GM06990 (cell line): Measurements from ENCODE around the gene TENM4.

Source experiments
- DNase-seq: peaks from one replicate; pipeline ENCODE4 v3.0.0-alpha.2; 2011; ENCODE audit not compliant: insufficient read length; ENCODE audit errors: extremely low read depth
- H3K27me3 ChIP-seq: replicated peaks from 2 replicates; pipeline ENCODE4 v1.6.0; 2011; ENCODE audit warnings: low read length; ENCODE audit not compliant: control insufficient read depth, insufficient read depth
- H3K36me3 ChIP-seq: 2 replicates; pipeline ENCODE4 v1.5.1; 2011; ENCODE audit warnings: low read length; ENCODE audit not compliant: control insufficient read depth, insufficient read depth
- H3K4me3 ChIP-seq: replicated peaks from 2 replicates; pipeline ENCODE4 v1.5.1; 2011; ENCODE audit warnings: low read depth, mild to moderate bottlenecking, control low read depth, low read length
- TF ChIP-seq, protein P1 (sequence below): IDR thresholded peaks from 2 replicates; pipeline ENCODE4 v1.5.1; 2011; ENCODE audit warnings: low read length, control low read depth, mild to moderate bottlenecking, inconsistent platforms; ENCODE audit not compliant: insufficient read depth, poor library complexity, severe bottlenecking

The TENM4 gene

GRCh38 chr11:79071190-79071589 lies 369.6 kb downstream of the TENM4 start:
- DNase-seq: no peak
- TF ChIP-seq, protein P1, sequence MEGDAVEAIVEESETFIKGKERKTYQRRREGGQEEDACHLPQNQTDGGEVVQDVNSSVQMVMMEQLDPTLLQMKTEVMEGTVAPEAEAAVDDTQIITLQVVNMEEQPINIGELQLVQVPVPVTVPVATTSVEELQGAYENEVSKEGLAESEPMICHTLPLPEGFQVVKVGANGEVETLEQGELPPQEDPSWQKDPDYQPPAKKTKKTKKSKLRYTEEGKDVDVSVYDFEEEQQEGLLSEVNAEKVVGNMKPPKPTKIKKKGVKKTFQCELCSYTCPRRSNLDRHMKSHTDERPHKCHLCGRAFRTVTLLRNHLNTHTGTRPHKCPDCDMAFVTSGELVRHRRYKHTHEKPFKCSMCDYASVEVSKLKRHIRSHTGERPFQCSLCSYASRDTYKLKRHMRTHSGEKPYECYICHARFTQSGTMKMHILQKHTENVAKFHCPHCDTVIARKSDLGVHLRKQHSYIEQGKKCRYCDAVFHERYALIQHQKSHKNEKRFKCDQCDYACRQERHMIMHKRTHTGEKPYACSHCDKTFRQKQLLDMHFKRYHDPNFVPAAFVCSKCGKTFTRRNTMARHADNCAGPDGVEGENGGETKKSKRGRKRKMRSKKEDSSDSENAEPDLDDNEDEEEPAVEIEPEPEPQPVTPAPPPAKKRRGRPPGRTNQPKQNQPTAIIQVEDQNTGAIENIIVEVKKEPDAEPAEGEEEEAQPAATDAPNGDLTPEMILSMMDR: no peak
- H3K36me3 ChIP-seq: no peaks in the 10 kb centered on the region
- H3K27me3 ChIP-seq: no peaks in the 10 kb centered on the region; the same call in 1 of the 2 replicates
- no peak overlapping the region for H3K4me3 ChIP-seq

GRCh38 chr11:79070518-79070917 lies 370.3 kb downstream of the TENM4 start:
- DNase-seq: no peak
- TF ChIP-seq, protein P1: no peak
- Histone ChIP-seq H3K4me3 (no peak overlapping the region), H3K27me3 (no peaks in the 10 kb centered on the region; the same call in 1 of the 2 replicates), H3K36me3 (no peaks in the 10 kb centered on the region)

DNA sequence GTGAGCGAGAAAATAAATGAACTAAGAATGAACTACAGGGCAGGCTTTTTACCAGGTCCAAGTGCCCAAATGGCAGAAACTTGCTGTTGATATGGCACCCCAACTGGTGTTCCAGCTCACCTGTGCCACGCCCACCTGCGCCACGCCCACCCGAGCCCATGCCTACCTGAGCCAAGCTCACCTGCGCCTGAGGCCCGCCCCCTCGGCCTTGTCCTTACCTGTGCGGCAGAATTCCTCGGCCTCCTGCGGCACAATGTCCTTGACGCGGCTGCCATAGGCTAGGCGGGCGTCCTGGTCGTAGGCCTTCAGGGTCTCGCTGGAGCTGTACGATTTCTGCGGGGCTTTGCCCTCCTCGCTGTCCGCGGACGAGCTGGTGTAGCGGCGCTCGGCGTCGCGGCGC lies 371.3 kb downstream of the TENM4 start:
- no peaks in the 10 kb centered on the region; the same call in 1 of the 2 replicates for H3K27me3 ChIP-seq
- no peak overlapping the region for H3K4me3 ChIP-seq
- DNase-seq: no peak
- no peaks in the 10 kb centered on the region for H3K36me3 ChIP-seq
- TF ChIP-seq, protein P1: no peak

GRCh38 chr11:79068356-79068755 lies 372.5 kb downstream of the TENM4 start:
- Histone ChIP-seq H3K4me3 (no peak overlapping the region), H3K36me3 (no peaks in the 10 kb centered on the region), H3K27me3 (no peaks in the 10 kb centered on the region)
- TF ChIP-seq, protein P1: no peak
- no peak for DNase-seq

- TF ChIP-seq, protein P1: no peak
- no peak overlapping the region for H3K4me3 ChIP-seq
- H3K27me3 ChIP-seq: no peaks in the 10 kb centered on the region
- DNase-seq: no peak
- H3K36me3 ChIP-seq: no peaks in the 10 kb centered on the region
Observed at GRCh38 chr11:79067352-79067679, 373.5 kb downstream of the TENM4 start.
